WTC11 (cell line): ENCODE data around the gene RABL6. TPM values are rescaled to one million over a fixed set of nuclear protein-coding genes. Genes with fewer than 3 reads are reported as not detected.
A peak's percentile ranks its signal among the peaks of the same experiment; 100 is the strongest.

Experiments used
- ATAC-seq: fragments of 200-7000 bp; cut with Tn5 transposase; 2 replicates; pipeline ENCODE4 v1.10.0; 2021; ENCODE audit warnings: mild to moderate bottlenecking, moderate library complexity
- CTCF ChIA-PET: fragments of 300-600 bp; sonication (Branson Sonifier 250); formaldehyde crosslinking; loops from one replicate; lab custom pipeline; 2021; ENCODE audit warnings: antibody characterized with exemption; lab: Charles Lee
- POLR2A ChIA-PET: fragments of 350-600 bp; sonication (Branson Sonifier 250); formaldehyde crosslinking; loops from one replicate; lab custom pipeline; 2021; ENCODE audit warnings: antibody characterized with exemption; lab: Charles Lee
- DNase-seq: peaks from one replicate; pipeline ENCODE4 v3.0.0; 2021; ENCODE audit warnings: low spot score
- H3K27ac Mint-ChIP-seq: 2 replicates; pipeline ENCODE4 v1.8.0; 2021; ENCODE audit warnings: mixed read lengths
- H3K27me3 Mint-ChIP-seq: 2 replicates; pipeline ENCODE4 v1.8.0; 2021; ENCODE audit warnings: low read depth, mild to moderate bottlenecking, moderate library complexity, mixed read lengths
- H3K36me3 Mint-ChIP-seq: 2 replicates; pipeline ENCODE4 v1.8.0; 2021; ENCODE audit warnings: mixed read lengths
- H3K4me1 Mint-ChIP-seq: 2 replicates; pipeline ENCODE4 v1.8.0; 2022; ENCODE audit warnings: mixed read lengths
- H3K4me3 Mint-ChIP-seq: 2 replicates; pipeline ENCODE4 v1.8.0; 2021; ENCODE audit warnings: mild to moderate bottlenecking, moderate library complexity, mixed read lengths
- H3K9me3 Mint-ChIP-seq: 2 replicates; pipeline ENCODE4 v1.8.0; 2021; ENCODE audit warnings: mixed read lengths
- AR ChIP-seq: fragments of 250-450 bp; sonication (Bioruptor Pico); IDR thresholded peaks from 2 replicates; pipeline ENCODE4 v1.9.0; 2021; ENCODE audit warnings: mild to moderate bottlenecking
- ARID4B ChIP-seq: sonication (generic); formaldehyde crosslinking; IDR thresholded peaks from 2 replicates; pipeline ENCODE4 v1.8.0; 2023; ENCODE audit warnings: missing genetic modification reagents, mild to moderate bottlenecking, borderline replicate concordance
- CBFB ChIP-seq: sonication (generic); formaldehyde crosslinking; IDR thresholded peaks from 2 replicates; pipeline ENCODE4 v1.8.1; 2022; ENCODE audit warnings: mild to moderate bottlenecking, low read depth, missing genetic modification reagents
- ELF4 ChIP-seq: sonication (generic); formaldehyde crosslinking; IDR thresholded peaks from 2 replicates; pipeline ENCODE4 v1.8.1; 2022; ENCODE audit warnings: low read depth, mild to moderate bottlenecking, moderate library complexity, missing genetic modification reagents
- ERG ChIP-seq: fragments of 250-450 bp; sonication (Bioruptor Pico); IDR thresholded peaks from 2 replicates; pipeline ENCODE4 v1.8.0; 2021; ENCODE audit warnings: mild to moderate bottlenecking
- GABPB1 ChIP-seq: sonication (generic); formaldehyde crosslinking; IDR thresholded peaks from 2 replicates; pipeline ENCODE4 v1.8.1; 2023; ENCODE audit warnings: mild to moderate bottlenecking, missing genetic modification reagents
- HMGXB4 ChIP-seq: sonication (generic); formaldehyde crosslinking; IDR thresholded peaks from 2 replicates; pipeline ENCODE4 v1.8.1; 2023; ENCODE audit warnings: mild to moderate bottlenecking, moderate library complexity, missing genetic modification reagents
- IRF2 ChIP-seq: sonication (generic); formaldehyde crosslinking; IDR thresholded peaks from 2 replicates; pipeline ENCODE4 v1.8.0; 2022; ENCODE audit warnings: low read depth, missing genetic modification reagents, borderline replicate concordance
- JAZF1 ChIP-seq: fragments of 250-450 bp; sonication (Bioruptor Pico); IDR thresholded peaks from 2 replicates; pipeline ENCODE4 v1.9.0; 2021; ENCODE audit warnings: moderate library complexity, mild to moderate bottlenecking, inconsistent platforms
- JUN ChIP-seq: sonication (generic); formaldehyde crosslinking; IDR thresholded peaks from 2 replicates; pipeline ENCODE4 v1.8.0; 2023; ENCODE audit warnings: mild to moderate bottlenecking, missing genetic modification reagents
- NR1H2 ChIP-seq: sonication (generic); formaldehyde crosslinking; IDR thresholded peaks from 2 replicates; pipeline ENCODE4 v1.9.0; 2021; ENCODE audit warnings: mild to moderate bottlenecking, moderate library complexity, missing genetic modification reagents
- OVOL2 ChIP-seq: fragments of 250-450 bp; sonication (Bioruptor Pico); IDR thresholded peaks from 2 replicates; pipeline ENCODE4 v1.9.0; 2021; ENCODE audit warnings: mild to moderate bottlenecking, borderline replicate concordance
- SMAD3 ChIP-seq: sonication (generic); formaldehyde crosslinking; IDR thresholded peaks from 2 replicates; pipeline ENCODE4 v1.8.0; 2022; ENCODE audit warnings: missing genetic modification reagents, mild to moderate bottlenecking, borderline replicate concordance
- TEAD1 ChIP-seq: sonication (generic); formaldehyde crosslinking; IDR thresholded peaks from 2 replicates; pipeline ENCODE4 v1.8.0; 2022; ENCODE audit warnings: mild to moderate bottlenecking, missing genetic modification reagents
- TEAD4 ChIP-seq: sonication (generic); formaldehyde crosslinking; IDR thresholded peaks from 2 replicates; pipeline ENCODE4 v1.8.0; 2022; ENCODE audit warnings: mild to moderate bottlenecking, missing genetic modification reagents
- ZBTB21 ChIP-seq: sonication (generic); formaldehyde crosslinking; IDR thresholded peaks from 2 replicates; pipeline ENCODE4 v1.8.1; 2023; ENCODE audit warnings: mild to moderate bottlenecking, missing genetic modification reagents, borderline replicate concordance
- ZNF121 ChIP-seq: sonication (generic); formaldehyde crosslinking; IDR thresholded peaks from 2 replicates; pipeline ENCODE4 v1.8.0; 2023; ENCODE audit warnings: missing genetic modification reagents
- ZNF138 ChIP-seq: sonication (generic); formaldehyde crosslinking; conservative IDR thresholded peaks from 2 replicates; pipeline ENCODE4 v1.8.1; 2022; ENCODE audit warnings: mild to moderate bottlenecking, moderate library complexity, missing genetic modification reagents
- ZNF317 ChIP-seq: sonication (generic); formaldehyde crosslinking; IDR thresholded peaks from 2 replicates; pipeline ENCODE4 v1.8.1; 2023; ENCODE audit warnings: low read depth, mild to moderate bottlenecking, moderate library complexity, missing genetic modification reagents, borderline replicate concordance
- ZNF396 ChIP-seq: fragments of 250-450 bp; sonication (Bioruptor Pico); IDR thresholded peaks from 2 replicates; pipeline ENCODE4 v1.8.0; 2021; ENCODE audit warnings: mild to moderate bottlenecking, moderate library complexity, borderline replicate concordance
- ZNF671 ChIP-seq: fragments of 250-450 bp; sonication (Bioruptor Pico); IDR thresholded peaks from 2 replicates; pipeline ENCODE4 v1.8.0; 2021; ENCODE audit warnings: mild to moderate bottlenecking
- ZSCAN18 ChIP-seq: fragments of 250-450 bp; sonication (Bioruptor Pico); IDR thresholded peaks from 2 replicates; pipeline ENCODE4 v2.1.2; 2022; ENCODE audit warnings: mild to moderate bottlenecking, moderate library complexity
- total RNA-seq: library from RNA; stranded (reverse); gene quantifications from 3 replicates; pipeline ENCODE4 v1.2.3, GENCODE V29; 2021
- TF ChIP-seq, protein P1 (sequence below): sonication (generic); formaldehyde crosslinking; IDR thresholded peaks from 2 replicates; pipeline ENCODE4 v1.8.0; 2023; ENCODE audit warnings: missing genetic modification reagents
- TF ChIP-seq, protein P2 (sequence below): fragments of 250-450 bp; sonication (Bioruptor Pico); IDR thresholded peaks from 2 replicates; pipeline ENCODE4 v1.9.0; 2021; ENCODE audit warnings: mild to moderate bottlenecking

The RABL6 gene
- total RNA-seq, 1 experiment from 2014 or later, result 171 TPM

DNA sequence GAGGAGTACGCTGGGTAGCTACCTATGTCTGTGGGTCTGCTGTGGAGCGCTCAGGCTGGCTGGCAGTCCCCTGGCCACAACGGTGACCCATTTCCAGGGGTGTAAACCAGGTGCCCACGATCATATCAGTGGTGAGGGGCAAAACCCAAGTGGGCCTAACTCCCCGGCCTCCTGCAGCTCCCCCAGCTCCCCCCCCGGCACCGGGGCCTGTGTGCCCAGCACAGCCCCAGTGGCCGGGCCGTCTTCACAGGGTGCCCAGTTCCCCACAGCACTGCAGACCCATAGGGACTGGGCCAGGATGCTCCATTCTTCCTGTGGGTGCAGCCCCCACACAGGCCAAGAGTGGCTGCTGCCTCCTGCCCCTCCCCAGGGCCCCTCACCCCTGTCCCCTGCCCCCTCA is 48.7 kb upstream of the RABL6 start (continued):
- TF ChIP-seq, protein P1, sequence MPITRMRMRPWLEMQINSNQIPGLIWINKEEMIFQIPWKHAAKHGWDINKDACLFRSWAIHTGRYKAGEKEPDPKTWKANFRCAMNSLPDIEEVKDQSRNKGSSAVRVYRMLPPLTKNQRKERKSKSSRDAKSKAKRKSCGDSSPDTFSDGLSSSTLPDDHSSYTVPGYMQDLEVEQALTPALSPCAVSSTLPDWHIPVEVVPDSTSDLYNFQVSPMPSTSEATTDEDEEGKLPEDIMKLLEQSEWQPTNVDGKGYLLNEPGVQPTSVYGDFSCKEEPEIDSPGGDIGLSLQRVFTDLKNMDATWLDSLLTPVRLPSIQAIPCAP (CRISPR knock-in tag), result no peak
- TF ChIP-seq ERG (CRISPR knock-in tag) (no peak), ZNF121 (CRISPR knock-in tag) (no peak), OVOL2 (CRISPR knock-in tag) (no peak), ZNF671 (CRISPR knock-in tag) (no peak), GABPB1 (no peak), ARID4B (CRISPR knock-in tag) (no peak), ZNF317 (CRISPR knock-in tag) (no peak), ZBTB21 (no peak), ELF4 (CRISPR knock-in tag) (no peak), JAZF1 (CRISPR knock-in tag) (no peak), NR1H2 (CRISPR knock-in tag) (no peak), ZSCAN18 (CRISPR knock-in tag) (no peak)
- TF ChIP-seq, protein P2, sequence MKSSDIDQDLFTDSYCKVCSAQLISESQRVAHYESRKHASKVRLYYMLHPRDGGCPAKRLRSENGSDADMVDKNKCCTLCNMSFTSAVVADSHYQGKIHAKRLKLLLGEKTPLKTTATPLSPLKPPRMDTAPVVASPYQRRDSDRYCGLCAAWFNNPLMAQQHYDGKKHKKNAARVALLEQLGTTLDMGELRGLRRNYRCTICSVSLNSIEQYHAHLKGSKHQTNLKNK, result no peak

GRCh38 chr9:136759436-136760325 is 48.1 kb upstream of the RABL6 start:
- H3K4me3 Mint-ChIP-seq, result no peak overlapping the region
- H3K36me3 Mint-ChIP-seq, result peaks cover 3% of the 10 kb centered on the region; the same call in 1 of the 2 replicates
- H3K27ac Mint-ChIP-seq, result peak overlapping the region; percentile 57
- ATAC-seq, result no peak
- ChIA-PET CTCF (interaction anchor here (0.7 to 1.5 kb wide), 9 partner anchors 10 to 219 kb away, joined by 3 to 7 read pairs (median 3); partner anchors contain the start of gene LCN10), POLR2A (no interaction called here)
- peaks cover 13% of the 10 kb centered on the region for H3K9me3 Mint-ChIP-seq
- peaks cover 11% of the 10 kb centered on the region for H3K4me1 Mint-ChIP-seq
- no peak for DNase-seq
- H3K27me3 Mint-ChIP-seq, result no peaks in the 10 kb centered on the region; the same call in 1 of the 2 replicates
- no peak for TF ChIP-seq TEAD4
- TF ChIP-seq IRF2 (CRISPR knock-in tag), result no peak
- no peak for TF ChIP-seq TEAD1 (CRISPR knock-in tag)
- TF ChIP-seq ZNF138 (CRISPR knock-in tag), result no peak
- TF ChIP-seq AR, result no peak
- TF ChIP-seq ZNF396 (CRISPR knock-in tag), result no peak
- no peak for TF ChIP-seq HMGXB4
- TF ChIP-seq CBFB (CRISPR knock-in tag), result no peak
- no peak for TF ChIP-seq SMAD3 (CRISPR knock-in tag)
- no peak for TF ChIP-seq JUN (CRISPR knock-in tag)
- no peak for TF ChIP-seq JAZF1 (CRISPR knock-in tag)
